Ramos (cell line): ENCODE results near the gene ARMC2.
"Not testable (repeated sequence)": the region's sequence is repeated elsewhere in the genome, so short reads cannot be mapped to it uniquely, and the experiment has no call there.

Source experiments
- in situ Hi-C: fragments of 300-500 bp; cut with MboI; formaldehyde crosslinking; loops from one replicate; pipeline ENCODE4 v1.14.3; 2022; ENCODE audit warnings: low sequenced_read_pairs; ENCODE audit not compliant: unreplicated experiment

The ARMC2 gene

GRCh38 chr6:108897371-108897770, 49.1 kb downstream of the ARMC2 start:
- in situ Hi-C loops, result no loop called here

GRCh38 chr6:108902382-108902792, 54.2 kb downstream of the ARMC2 start:
- in situ Hi-C loops, result no loop called here

- in situ Hi-C loops, result no loop called here
Observed at GRCh38 chr6:108903796-108904195, 55.6 kb downstream of the ARMC2 start.

GRCh38 chr6:108904741-108905140, 56.5 kb downstream of the ARMC2 start:
- in situ Hi-C loops, result no loop called here

GRCh38 chr6:108914235-108915022, 66.2 kb downstream of the ARMC2 start:
- in situ Hi-C loops, result no loop called here

GRCh38 chr6:108915258-108915657, 67.0 kb downstream of the ARMC2 start:
- in situ Hi-C loops, result no loop called here

- in situ Hi-C loops, result no loop called here
Observed at GRCh38 chr6:108916026-108916686, 67.9 kb downstream of the ARMC2 start.

GRCh38 chr6:108920751-108921150, 72.5 kb downstream of the ARMC2 start:
- in situ Hi-C loops, result no loop called here

- in situ Hi-C loops, result no loop called here
Observed at GRCh38 chr6:108921547-108922361, 73.5 kb downstream of the ARMC2 start.

- in situ Hi-C loops, result no loop called here
Observed at GRCh38 chr6:108922499-108922898, 74.3 kb downstream of the ARMC2 start.

- in situ Hi-C loops, result no loop called here
Observed at GRCh38 chr6:108927927-108928326, 79.7 kb downstream of the ARMC2 start.

- in situ Hi-C loops, result no loop called here
Observed at GRCh38 chr6:108928650-108929049, 80.4 kb downstream of the ARMC2 start.

GRCh38 chr6:108931090-108931489, 82.9 kb downstream of the ARMC2 start:
- in situ Hi-C loops, result not testable (repeated sequence)

- in situ Hi-C loops, result no loop called here
Observed at GRCh38 chr6:108937170-108937569, 88.9 kb downstream of the ARMC2 start.

- in situ Hi-C loops, result no loop called here
Observed at GRCh38 chr6:108940741-108941140, 92.5 kb downstream of the ARMC2 start.

- in situ Hi-C loops, result no loop called here
Observed at GRCh38 chr6:108941281-108941680, 93.1 kb downstream of the ARMC2 start.

- in situ Hi-C loops, result no loop called here
Observed at GRCh38 chr6:108941859-108942258, 93.6 kb downstream of the ARMC2 start.

GRCh38 chr6:108942556-108943492, 94.6 kb downstream of the ARMC2 start:
- in situ Hi-C loops, result no loop called here

GRCh38 chr6:108944071-108944470, 95.8 kb downstream of the ARMC2 start:
- in situ Hi-C loops, result no loop called here
